ENCODE data around the gene WASF3. TPM values are rescaled to one million over a fixed set of nuclear protein-coding genes. Genes with fewer than 3 reads are reported as not detected.

Gene WASF3
- total RNA-seq, 1 experiment from 2014 or later, result 3.4 TPM

DNA sequence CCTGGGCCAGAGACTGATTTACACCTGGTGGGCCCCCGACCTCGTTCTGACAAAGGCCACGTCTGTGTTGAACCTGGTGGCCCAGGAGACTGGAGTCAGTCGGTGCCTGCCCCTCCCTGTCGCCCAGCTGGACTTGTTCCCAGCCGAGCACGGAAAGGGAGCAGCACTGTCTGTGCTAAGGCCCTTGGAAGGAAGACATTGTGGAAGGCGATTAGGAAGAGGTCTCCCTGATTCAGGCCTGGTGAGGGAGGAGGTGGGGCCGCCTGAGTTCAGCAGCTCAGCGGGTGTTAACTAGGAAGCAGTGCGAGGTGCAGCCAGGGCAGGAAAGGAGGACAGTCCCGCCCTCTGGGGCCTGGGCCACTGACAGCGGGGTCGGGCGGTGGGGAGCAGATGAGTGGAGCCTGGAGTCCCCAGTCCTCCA, 138.4 kb downstream of the WASF3 start:
- Histone ChIP-seq H3K9me3 (ENCODE audit: control insufficient read depth in 1 of 2, insufficient read depth in 1 of 2, low read depth in 1 of 2, low read length in 2 of 2) (no peaks in the 10 kb centered on the region), H3K4me1 (ENCODE audit: control insufficient read depth in 1 of 2, insufficient read depth in 2 of 2, low read length in 2 of 2) (peaks cover 0 to 8% of the 10 kb centered on the region in 2 experiments; a peak in 1 of 4 replicates), H3K4me3 (replicated peaks in 1 of 2; ENCODE audit: low read depth in 1 of 2, low read length in 2 of 2) (no peak overlapping the region), H3K36me3 (ENCODE audit: control insufficient read depth in 1 of 2, insufficient read depth in 2 of 2, low read length in 2 of 2) (no peaks in the 10 kb centered on the region), H3K9ac (ENCODE audit: low read length) (no peak overlapping the region), H4K20me1 (ENCODE audit: insufficient read depth) (no peaks in the 10 kb centered on the region), H3K9me2 (ENCODE audit: insufficient read depth) (no peaks in the 10 kb centered on the region), H3K79me2 (ENCODE audit: insufficient read depth, low read length) (no peaks in the 10 kb centered on the region), H3K27ac (ENCODE audit: low read depth, low read length) (no peak overlapping the region), H3K4me2 (ENCODE audit: low read length) (no peak overlapping the region), H2AFZ (ENCODE audit: low read depth, low read length, poor library complexity, severe bottlenecking) (no peak overlapping the region), H3K27me3 (ENCODE audit: insufficient read depth, low read length) (no peaks in the 10 kb centered on the region)
- DNase-seq (ENCODE audit: low read depth, low spot score), result no peak
- BruUV-seq (replicated peaks), result no TSS peak
- intact Hi-C loops (cut with micrococcal nuclease), result loop anchor here (5.0 kb wide), 2 partner anchors 199 to 584 kb away; no protein-coding TSS in a partner anchor
- no peak for TF ChIP-seq ELF1 (IDR thresholded peaks at IDR 0.05; ENCODE audit: borderline replicate concordance, low read depth)
- TF ChIP-seq EZH2phosphoT487 (IDR thresholded peaks at IDR 0.05; ENCODE audit: borderline replicate concordance), result no peak
- TF ChIP-seq SP1 (IDR thresholded peaks at IDR 0.05; ENCODE audit: low read depth), result no peak
- POLR2A ChIA-PET, result no interaction called here
- ATAC-seq, result no peak
- RAD21 ChIA-PET (ENCODE audit: low non-redundant PET in 1 of 2, low total read pairs in 2 of 2, uncharacterized antibody in 2 of 2, unreplicated experiment in 2 of 2), result interaction anchor here in 1 of 2 experiments (0.6 kb wide), 1 partner anchor 36 kb away, joined by 4 read pairs; no protein-coding TSS in a partner anchor
- CTCF ChIA-PET, result interaction anchor here (0.6 kb wide), 1 partner anchor 511 kb away, joined by 3 read pairs; no protein-coding TSS in a partner anchor

DNA sequence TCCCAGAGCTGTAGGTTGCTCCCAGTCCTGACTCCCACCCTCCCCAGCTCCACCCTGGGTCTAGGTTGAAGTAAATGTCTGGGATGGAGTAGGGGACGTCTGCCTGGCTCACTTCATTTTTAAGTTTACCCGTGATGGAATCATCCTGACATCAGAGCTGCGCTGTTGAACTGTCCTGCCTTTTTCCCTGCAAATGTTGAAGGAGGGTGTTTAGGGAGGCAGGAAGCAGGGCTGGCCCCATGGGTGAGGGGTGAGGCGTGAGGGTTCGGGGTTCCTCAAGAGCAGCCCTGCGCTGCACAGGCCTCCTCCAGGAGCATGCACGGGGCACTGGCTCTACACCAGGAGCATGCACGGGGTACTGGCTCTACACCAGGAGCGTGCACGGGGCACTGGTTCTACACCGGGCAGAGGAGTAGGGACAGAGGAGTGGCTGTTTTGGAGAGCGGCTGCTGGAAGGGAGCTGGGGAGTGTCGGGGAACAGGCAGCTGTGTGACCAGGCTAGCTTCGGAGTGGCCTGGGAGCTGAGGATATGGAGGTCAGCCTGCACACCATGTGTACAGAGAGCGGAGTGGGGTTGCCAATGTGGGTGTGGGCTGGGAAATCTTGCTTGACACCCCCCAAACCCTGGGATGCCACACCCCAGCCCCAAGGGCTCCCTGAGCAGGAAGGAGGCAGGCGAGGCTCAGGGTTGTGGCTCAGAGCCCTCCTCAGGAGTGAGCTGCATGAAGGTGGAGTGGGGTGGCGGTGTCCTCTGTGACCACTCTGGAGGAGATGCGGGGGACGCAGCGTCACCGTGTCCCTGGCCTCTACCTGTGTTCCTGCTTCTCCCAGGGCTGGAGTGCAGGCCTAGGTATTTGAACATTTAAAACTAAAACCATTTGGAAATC, 139.8 kb downstream of the WASF3 start:
- intact Hi-C loops (cut with micrococcal nuclease), result loop anchor here (5.0 kb wide), 2 partner anchors 200 to 585 kb away; no protein-coding TSS in a partner anchor
- Histone ChIP-seq H3K27me3 (ENCODE audit: insufficient read depth, low read length) (no peaks in the 10 kb centered on the region), H3K27ac (ENCODE audit: low read depth, low read length) (no peak overlapping the region), H3K4me2 (ENCODE audit: low read length) (no peak overlapping the region), H3K79me2 (ENCODE audit: insufficient read depth, low read length) (no peaks in the 10 kb centered on the region), H3K9ac (ENCODE audit: low read length) (no peak overlapping the region), H3K4me3 (replicated peaks in 1 of 2; ENCODE audit: low read depth in 1 of 2, low read length in 2 of 2) (no peak overlapping the region), H4K20me1 (ENCODE audit: insufficient read depth) (no peaks in the 10 kb centered on the region), H3K36me3 (ENCODE audit: control insufficient read depth in 1 of 2, insufficient read depth in 2 of 2, low read length in 2 of 2) (no peaks in the 10 kb centered on the region), H3K4me1 (ENCODE audit: control insufficient read depth in 1 of 2, insufficient read depth in 2 of 2, low read length in 2 of 2) (peaks cover 0 to 8% of the 10 kb centered on the region in 2 experiments; a peak in 1 of 4 replicates), H3K9me3 (ENCODE audit: control insufficient read depth in 1 of 2, insufficient read depth in 1 of 2, low read depth in 1 of 2, low read length in 2 of 2) (no peaks in the 10 kb centered on the region), H2AFZ (ENCODE audit: low read depth, low read length, poor library complexity, severe bottlenecking) (no peak overlapping the region), H3K9me2 (ENCODE audit: insufficient read depth) (no peaks in the 10 kb centered on the region)
- POLR2A ChIA-PET, result no interaction called here
- ATAC-seq (no peak), DNase-seq (ENCODE audit: low read depth, low spot score) (no peak)
- CTCF ChIA-PET, result interaction anchor here (1.1 to 2.3 kb wide), 3 partner anchors 9 to 214 kb away, joined by 3 to 16 read pairs (median 4); no protein-coding TSS in a partner anchor
- no peak for TF ChIP-seq RAD21 (IDR thresholded peaks at IDR 0.05; ENCODE audit: low read depth)
- TF ChIP-seq, protein P1, sequence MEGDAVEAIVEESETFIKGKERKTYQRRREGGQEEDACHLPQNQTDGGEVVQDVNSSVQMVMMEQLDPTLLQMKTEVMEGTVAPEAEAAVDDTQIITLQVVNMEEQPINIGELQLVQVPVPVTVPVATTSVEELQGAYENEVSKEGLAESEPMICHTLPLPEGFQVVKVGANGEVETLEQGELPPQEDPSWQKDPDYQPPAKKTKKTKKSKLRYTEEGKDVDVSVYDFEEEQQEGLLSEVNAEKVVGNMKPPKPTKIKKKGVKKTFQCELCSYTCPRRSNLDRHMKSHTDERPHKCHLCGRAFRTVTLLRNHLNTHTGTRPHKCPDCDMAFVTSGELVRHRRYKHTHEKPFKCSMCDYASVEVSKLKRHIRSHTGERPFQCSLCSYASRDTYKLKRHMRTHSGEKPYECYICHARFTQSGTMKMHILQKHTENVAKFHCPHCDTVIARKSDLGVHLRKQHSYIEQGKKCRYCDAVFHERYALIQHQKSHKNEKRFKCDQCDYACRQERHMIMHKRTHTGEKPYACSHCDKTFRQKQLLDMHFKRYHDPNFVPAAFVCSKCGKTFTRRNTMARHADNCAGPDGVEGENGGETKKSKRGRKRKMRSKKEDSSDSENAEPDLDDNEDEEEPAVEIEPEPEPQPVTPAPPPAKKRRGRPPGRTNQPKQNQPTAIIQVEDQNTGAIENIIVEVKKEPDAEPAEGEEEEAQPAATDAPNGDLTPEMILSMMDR (IDR thresholded peaks at IDR 0.05 in 2 of 3, conservative IDR thresholded peaks at IDR 0.05 in 1 of 3; ENCODE audit: borderline replicate concordance in 1 of 3, insufficient read depth in 1 of 3, low read depth in 2 of 3, low read length in 2 of 3), result no peak
- TF ChIP-seq, protein P2, sequence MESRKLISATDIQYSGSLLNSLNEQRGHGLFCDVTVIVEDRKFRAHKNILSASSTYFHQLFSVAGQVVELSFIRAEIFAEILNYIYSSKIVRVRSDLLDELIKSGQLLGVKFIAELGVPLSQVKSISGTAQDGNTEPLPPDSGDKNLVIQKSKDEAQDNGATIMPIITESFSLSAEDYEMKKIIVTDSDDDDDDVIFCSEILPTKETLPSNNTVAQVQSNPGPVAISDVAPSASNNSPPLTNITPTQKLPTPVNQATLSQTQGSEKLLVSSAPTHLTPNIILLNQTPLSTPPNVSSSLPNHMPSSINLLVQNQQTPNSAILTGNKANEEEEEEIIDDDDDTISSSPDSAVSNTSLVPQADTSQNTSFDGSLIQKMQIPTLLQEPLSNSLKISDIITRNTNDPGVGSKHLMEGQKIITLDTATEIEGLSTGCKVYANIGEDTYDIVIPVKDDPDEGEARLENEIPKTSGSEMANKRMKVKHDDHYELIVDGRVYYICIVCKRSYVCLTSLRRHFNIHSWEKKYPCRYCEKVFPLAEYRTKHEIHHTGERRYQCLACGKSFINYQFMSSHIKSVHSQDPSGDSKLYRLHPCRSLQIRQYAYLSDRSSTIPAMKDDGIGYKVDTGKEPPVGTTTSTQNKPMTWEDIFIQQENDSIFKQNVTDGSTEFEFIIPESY (IDR thresholded peaks at IDR 0.05; ENCODE audit: extremely low read depth, insufficient replicate concordance, low read length), result no peak
- no peak for TF ChIP-seq CBX3 (IDR thresholded peaks at IDR 0.05; ENCODE audit: low read depth)
- TF ChIP-seq POLR2AphosphoS5 (IDR thresholded peaks at IDR 0.05; ENCODE audit: low read depth, low read length), result no peak
- TF ChIP-seq, protein P3, sequence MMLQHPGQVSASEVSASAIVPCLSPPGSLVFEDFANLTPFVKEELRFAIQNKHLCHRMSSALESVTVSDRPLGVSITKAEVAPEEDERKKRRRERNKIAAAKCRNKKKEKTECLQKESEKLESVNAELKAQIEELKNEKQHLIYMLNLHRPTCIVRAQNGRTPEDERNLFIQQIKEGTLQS (IDR thresholded peaks at IDR 0.05), result no peak
- no peak for TF ChIP-seq POLR2A (IDR thresholded peaks at IDR 0.05; ENCODE audit: borderline replicate concordance, extremely low read depth, insufficient read depth, insufficient read length)
- no peak for TF ChIP-seq FOSL1 (IDR thresholded peaks at IDR 0.05; ENCODE audit: low read depth)
- no peak for TF ChIP-seq SP1 (IDR thresholded peaks at IDR 0.05; ENCODE audit: low read depth)
- TF ChIP-seq, protein P4, sequence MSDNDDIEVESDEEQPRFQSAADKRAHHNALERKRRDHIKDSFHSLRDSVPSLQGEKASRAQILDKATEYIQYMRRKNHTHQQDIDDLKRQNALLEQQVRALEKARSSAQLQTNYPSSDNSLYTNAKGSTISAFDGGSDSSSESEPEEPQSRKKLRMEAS (IDR thresholded peaks at IDR 0.05), result no peak
- RAD21 ChIA-PET (ENCODE audit: low non-redundant PET in 1 of 2, low total read pairs in 2 of 2, uncharacterized antibody in 2 of 2, unreplicated experiment in 2 of 2), result no interaction called here
- BruUV-seq (replicated peaks), result no TSS peak
